Small intestine (tissue), 7 donors: ENCODE measurements around the gene MYCL. TPM values are rescaled to one million over a fixed set of nuclear protein-coding genes. Genes with fewer than 3 reads are reported as not detected.
"Not testable (repeated sequence)": the region's sequence is repeated elsewhere in the genome, so short reads cannot be mapped to it uniquely, and the experiment has no call there.

Source experiments
- DNase-seq, 2 donors: peaks; one replicate each; pipeline versions ENCODE4 v3.0.0 to v3.0.0-alpha.2; 2013
- FAIRE-seq: peaks from 2 replicates; lab custom pipeline; 2012; peaks lifted over from hg19 to GRCh38; lab: Jason Lieb, UNC
- H3K27ac ChIP-seq, 3 donors: one replicate each; pipeline ENCODE4 v1.5.1; 2013; ENCODE audit warnings: low read length in 2 of 3, mild to moderate bottlenecking in 2 of 3, control low read depth in 1 of 3, inconsistent platforms in 1 of 3, low read depth in 1 of 3, moderate library complexity in 1 of 3
- H3K27me3 ChIP-seq, 3 donors: one replicate each; pipeline ENCODE4 v1.6.1; 2013; ENCODE audit warnings: low read length in 3 of 3, inconsistent platforms in 1 of 3; ENCODE audit not compliant: control insufficient read depth in 3 of 3, insufficient read depth in 3 of 3
- H3K36me3 ChIP-seq, 3 donors: one replicate each; pipeline ENCODE4 v1.6.1; 2013; ENCODE audit warnings: low read length in 3 of 3, inconsistent platforms in 1 of 3, low read depth in 1 of 3, mild to moderate bottlenecking in 1 of 3, moderate library complexity in 1 of 3; ENCODE audit not compliant: control insufficient read depth in 3 of 3, insufficient read depth in 2 of 3
- H3K4me1 ChIP-seq, 3 donors: one replicate each; pipeline ENCODE4 v1.6.1; 2013; ENCODE audit warnings: low read length in 2 of 3, inconsistent platforms in 1 of 3, low read depth in 1 of 3, mild to moderate bottlenecking in 1 of 3, moderate library complexity in 1 of 3; ENCODE audit not compliant: control insufficient read depth in 3 of 3, insufficient read depth in 2 of 3
- H3K4me3 ChIP-seq, 3 donors: one replicate each; pipeline ENCODE4 v1.5.1; 2013; ENCODE audit warnings: low read length in 3 of 3, control low read depth in 1 of 3, inconsistent platforms in 1 of 3, low read depth in 1 of 3, mild to moderate bottlenecking in 1 of 3, moderate library complexity in 1 of 3
- H3K9me3 ChIP-seq, 2 donors: one replicate each; pipeline ENCODE4 v1.6.1; 2013; ENCODE audit warnings: low read depth in 1 of 2, low read length in 1 of 2; ENCODE audit not compliant: control insufficient read depth in 2 of 2, insufficient read depth in 1 of 2
- WGBS, 3 donors: extraction: QIAGEN DNeasy Blood & Tissue Kit; methylation state at CpG; one replicate each; pipeline ENCODE4 v1.1.7; 2013; 5-methylcytosine and 5-hydroxymethylcytosine counted together
- polyA plus RNA-seq, 4 donors: library from polyadenylated mRNA; stranded (reverse) in 3 of 4; unstranded in 1 of 4; fragments of 200-250 nt in 3 of 4; fragments of 120-200 nt in 1 of 4; gene quantifications; one replicate each; pipeline versions ENCODE4 v1.2.1 to v1.2.3, GENCODE V29; 2013
- donor health status: healthy with polysubstance abuse.
- donor health status: control.
- donor health status: control.
- donor health status: Bipolar disorder and iron deficiency.
- donor health status: healthy.

Gene MYCL
- polyA plus RNA-seq, 4 donors, result 3.5 to 9.0 (median 6.1) TPM

- DNase-seq (no peak), FAIRE-seq (no peak)
- H3K4me3 ChIP-seq, result no peak overlapping the region
- H3K9me3 ChIP-seq, result peaks cover 0 to 12% of the 10 kb centered on the region in 2 donors
- H3K36me3 ChIP-seq, result peaks cover 0 to 15% (median 0%) of the 10 kb centered on the region in 3 donors
- no peaks in the 10 kb centered on the region for H3K4me1 ChIP-seq
- no peaks in the 10 kb centered on the region for H3K27me3 ChIP-seq
- no peak overlapping the region for H3K27ac ChIP-seq
These were observed 29.9 kb downstream of the MYCL start for GRCh38 chr1:39871796-39872195.

- H3K27ac ChIP-seq, H3K4me3 ChIP-seq, FAIRE-seq, DNase-seq, H3K4me1 ChIP-seq, H3K27me3 ChIP-seq: not testable (repeated sequence)
- peaks cover 0 to 12% of the 10 kb centered on the region in 2 donors for H3K9me3 ChIP-seq
- H3K36me3 ChIP-seq, result peaks cover 0 to 18% (median 0%) of the 10 kb centered on the region in 3 donors
- WGBS, 3 donors, result 97 to 98% (median 97%) methylated on average over 12 of the region's 12 CpGs
These were observed 30.7 kb downstream of the MYCL start for GRCh38 chr1:39871043-39871442.

- H3K4me3 ChIP-seq, H3K27ac ChIP-seq, FAIRE-seq, DNase-seq, H3K4me1 ChIP-seq, H3K27me3 ChIP-seq: not testable (repeated sequence)
- 94 to 98% (median 95%) methylated on average over 17 to 37 of the region's 37 CpGs for WGBS, 3 donors
- Histone ChIP-seq H3K9me3 (peaks cover 0 to 12% of the 10 kb centered on the region in 2 donors), H3K36me3 (peaks cover 0 to 21% (median 0%) of the 10 kb centered on the region in 3 donors)
These were observed 32.1 kb downstream of the MYCL start for GRCh38 chr1:39869538-39870112.

GRCh38 chr1:39866767-39867166 lies 35.0 kb downstream of the MYCL start:
- Histone ChIP-seq H3K4me1 (no peaks in the 10 kb centered on the region), H3K27ac (no peak overlapping the region), H3K9me3 (peaks cover 0 to 12% of the 10 kb centered on the region in 2 donors), H3K36me3 (peaks cover 0 to 20% (median 0%) of the 10 kb centered on the region in 3 donors), H3K27me3 (no peaks in the 10 kb centered on the region), H3K4me3 (no peak overlapping the region)
- 93 to 95% (median 94%) methylated on average over 2 of the region's 2 CpGs for WGBS, 3 donors
- DNase-seq, result no peak
- no peak for FAIRE-seq

- Histone ChIP-seq H3K27me3 (no peaks in the 10 kb centered on the region), H3K27ac (no peak overlapping the region), H3K4me3 (no peak overlapping the region), H3K36me3 (peaks cover 0 to 13% (median 0%) of the 10 kb centered on the region in 3 donors), H3K9me3 (peaks cover 0 to 6% of the 10 kb centered on the region in 2 donors), H3K4me1 (no peaks in the 10 kb centered on the region)
- 76 to 97% (median 81%) methylated on average over 1 of the region's 1 CpG for WGBS, 3 donors
- no peak for FAIRE-seq
- DNase-seq, result no peak
These were observed 36.0 kb downstream of the MYCL start for GRCh38 chr1:39865762-39866161.

GRCh38 chr1:39863177-39863576 lies 38.5 kb downstream of the MYCL start:
- Histone ChIP-seq H3K27me3 (no peaks in the 10 kb centered on the region), H3K4me1 (no peaks in the 10 kb centered on the region), H3K27ac (no peak overlapping the region), H3K4me3 (no peak overlapping the region), H3K36me3 (peaks cover 0 to 12% (median 0%) of the 10 kb centered on the region in 3 donors), H3K9me3 (no peaks in the 10 kb centered on the region)
- 94 to 98% (median 95%) methylated on average over 5 of the region's 5 CpGs for WGBS, 3 donors
- DNase-seq (no peak), FAIRE-seq (no peak)

- no peaks in the 10 kb centered on the region for H3K9me3 ChIP-seq
- no peak overlapping the region for H3K27ac ChIP-seq
- DNase-seq, result no peak
- FAIRE-seq, result no peak
- no peaks in the 10 kb centered on the region for H3K27me3 ChIP-seq
- H3K4me3 ChIP-seq, result no peak overlapping the region
- H3K36me3 ChIP-seq, result peaks cover 0 to 14% (median 0%) of the 10 kb centered on the region in 3 donors
- no peaks in the 10 kb centered on the region for H3K4me1 ChIP-seq
- 98 to 99% (median 98%) methylated on average over 7 of the region's 7 CpGs for WGBS, 3 donors
These were observed 40.7 kb downstream of the MYCL start for GRCh38 chr1:39861003-39861402.

GRCh38 chr1:39859859-39860812 lies 41.6 kb downstream of the MYCL start:
- WGBS, 3 donors, result 55 to 78% (median 67%) methylated on average over 7 of the region's 7 CpGs
- Histone ChIP-seq H3K4me3 (no peak overlapping the region), H3K27me3 (no peaks in the 10 kb centered on the region), H3K4me1 (no peaks in the 10 kb centered on the region), H3K36me3 (peaks cover 0 to 13% (median 0%) of the 10 kb centered on the region in 3 donors), H3K27ac (no peak overlapping the region), H3K9me3 (no peaks in the 10 kb centered on the region)
- no peak for FAIRE-seq
- DNase-seq, result peak; percentile 13 to 31
